HPDE6-E6E7 (cell line): ENCODE results near the gene HOXA5.
A peak's percentile ranks its signal among the peaks of the same experiment; 100 is the strongest.

Experiments used
- DNase-seq: peaks from one replicate; pipeline ENCODE4 v3.0.0; 2011; ENCODE audit warnings: missing footprints; ENCODE audit errors: extremely low spot score

Gene HOXA5

DNA sequence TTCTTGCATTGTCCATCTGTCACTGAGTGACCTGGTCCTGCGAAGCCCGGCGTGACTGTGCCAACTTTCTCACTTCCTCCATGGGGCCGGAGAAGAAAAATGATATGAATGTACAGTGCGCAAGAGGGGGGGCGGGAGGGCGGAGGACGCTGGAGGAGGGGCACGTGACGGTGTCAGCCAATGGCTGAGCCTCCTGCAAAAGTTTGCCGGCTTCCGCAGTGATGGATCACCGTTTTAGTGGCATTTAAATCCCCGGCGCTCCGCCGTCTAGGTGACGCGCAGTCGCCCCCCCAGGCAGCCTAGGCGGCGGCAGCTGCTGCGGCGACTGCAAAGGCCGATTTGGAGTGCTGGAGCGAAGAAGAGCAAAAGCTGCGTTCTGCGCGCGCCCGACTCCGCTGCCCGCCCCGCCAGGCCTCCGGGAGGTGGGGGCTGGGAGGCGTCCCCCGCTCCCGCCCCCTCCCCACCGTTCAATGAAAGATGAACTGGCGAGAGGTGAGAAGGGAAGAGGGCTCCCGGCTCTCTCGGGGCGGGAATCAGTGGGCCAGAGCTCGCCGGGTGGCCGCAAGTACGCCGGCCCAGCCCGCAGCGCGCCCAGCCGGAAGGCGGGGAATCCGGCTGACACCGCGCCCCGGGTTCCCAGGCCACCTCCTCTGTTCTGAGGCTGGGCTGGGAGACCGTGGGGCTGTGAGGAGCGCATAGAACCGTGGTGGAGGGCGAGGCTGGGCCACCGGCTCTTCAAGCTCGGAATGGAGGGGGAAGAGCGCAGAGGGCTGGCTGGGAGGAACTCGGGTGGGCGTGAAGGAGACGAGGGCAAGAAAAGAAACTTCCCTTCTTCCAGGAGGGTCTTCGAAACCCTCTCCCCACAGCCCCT is 47.3 kb downstream of the HOXA5 start, which contains the start of gene HOXA1:
Gene HOXA1, minus strand, starts transcription at position 104 of the 871 bp plus-strand sequence. Its CDS starts 88 bp downstream, at position 16.
- peak; percentile 88 for DNase-seq

DNA sequence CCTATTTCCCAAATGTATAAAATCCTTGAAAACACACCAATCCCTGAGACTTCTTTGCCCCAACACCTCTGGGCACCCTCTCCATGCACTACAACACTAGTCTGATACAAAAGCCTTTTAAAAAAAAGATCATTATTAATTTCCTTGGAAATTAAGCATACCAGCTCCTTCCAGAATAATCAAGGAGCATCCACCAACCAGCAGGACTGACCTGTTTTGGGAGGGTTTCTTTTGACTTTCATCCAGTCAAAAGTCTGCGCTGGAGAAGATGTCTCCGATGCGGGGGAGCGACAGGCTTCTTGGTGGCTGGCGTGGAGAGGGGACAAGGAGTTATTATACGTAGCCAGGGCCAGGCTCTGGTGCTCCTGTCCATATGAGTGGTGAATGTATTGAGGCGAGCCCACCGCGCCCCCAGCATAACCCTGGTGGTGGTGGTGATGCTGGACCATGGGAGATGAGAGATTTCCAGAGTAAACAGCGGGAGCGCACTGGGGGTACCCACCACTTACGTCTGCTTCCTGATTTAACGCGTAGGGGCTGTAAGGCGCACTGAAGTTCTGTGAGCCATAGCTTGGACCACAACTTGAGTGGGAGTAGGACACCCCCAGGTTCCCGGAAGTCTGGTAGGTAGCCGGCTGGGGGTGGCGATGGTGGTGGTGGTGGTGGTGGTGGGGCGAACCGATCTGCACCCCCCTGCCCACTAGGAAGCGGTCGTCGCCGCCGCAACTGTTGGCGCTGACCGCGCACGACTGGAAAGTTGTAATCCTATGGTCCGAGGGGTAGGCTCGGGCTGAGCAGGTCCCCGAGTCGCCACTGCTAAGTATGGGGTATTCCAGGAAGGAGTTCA is 48.2 kb downstream of the HOXA5 start:
- no peak for DNase-seq

- DNase-seq: no peak
Measured at GRCh38 chr7:27094304-27095049, 49.0 kb downstream of the HOXA5 start.

GRCh38 chr7:27093184-27093895 is 50.1 kb downstream of the HOXA5 start:
- no peak for DNase-seq

DNA sequence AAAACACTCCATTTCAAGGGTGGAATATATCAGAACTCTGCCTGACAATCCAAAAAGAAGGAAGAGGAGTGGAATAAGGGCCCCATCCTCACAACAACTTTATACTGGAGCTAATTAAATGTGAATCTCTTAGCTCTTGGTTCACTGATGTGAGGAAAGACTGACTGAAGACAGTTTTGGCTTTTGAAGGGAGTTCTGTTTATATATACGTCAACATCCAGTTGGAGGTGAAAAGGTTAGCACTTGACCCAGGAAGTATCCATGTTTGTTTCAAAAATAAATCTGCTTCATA is 50.7 kb downstream of the HOXA5 start:
- DNase-seq: no peak

GRCh38 chr7:27091941-27092818 is 51.3 kb downstream of the HOXA5 start:
- no peak for DNase-seq

- no peak for DNase-seq
Measured at GRCh38 chr7:27091105-27091504, 52.4 kb downstream of the HOXA5 start.
